Stimulated activated CD8-positive, alpha-beta memory T cell treated with anti-CD3 and anti-CD28 coated beads, Interleukin-12 subunit alpha, Interleukin-12 subunit beta, amount 100 ng/mL, for 1 hour (primary cell): ENCODE data around the gene CACTIN.

Experiments
- DNase-seq: peaks from one replicate; pipeline ENCODE4 v3.0.0-alpha.2; 2020; ENCODE audit warnings: low read depth

Gene CACTIN

DNA sequence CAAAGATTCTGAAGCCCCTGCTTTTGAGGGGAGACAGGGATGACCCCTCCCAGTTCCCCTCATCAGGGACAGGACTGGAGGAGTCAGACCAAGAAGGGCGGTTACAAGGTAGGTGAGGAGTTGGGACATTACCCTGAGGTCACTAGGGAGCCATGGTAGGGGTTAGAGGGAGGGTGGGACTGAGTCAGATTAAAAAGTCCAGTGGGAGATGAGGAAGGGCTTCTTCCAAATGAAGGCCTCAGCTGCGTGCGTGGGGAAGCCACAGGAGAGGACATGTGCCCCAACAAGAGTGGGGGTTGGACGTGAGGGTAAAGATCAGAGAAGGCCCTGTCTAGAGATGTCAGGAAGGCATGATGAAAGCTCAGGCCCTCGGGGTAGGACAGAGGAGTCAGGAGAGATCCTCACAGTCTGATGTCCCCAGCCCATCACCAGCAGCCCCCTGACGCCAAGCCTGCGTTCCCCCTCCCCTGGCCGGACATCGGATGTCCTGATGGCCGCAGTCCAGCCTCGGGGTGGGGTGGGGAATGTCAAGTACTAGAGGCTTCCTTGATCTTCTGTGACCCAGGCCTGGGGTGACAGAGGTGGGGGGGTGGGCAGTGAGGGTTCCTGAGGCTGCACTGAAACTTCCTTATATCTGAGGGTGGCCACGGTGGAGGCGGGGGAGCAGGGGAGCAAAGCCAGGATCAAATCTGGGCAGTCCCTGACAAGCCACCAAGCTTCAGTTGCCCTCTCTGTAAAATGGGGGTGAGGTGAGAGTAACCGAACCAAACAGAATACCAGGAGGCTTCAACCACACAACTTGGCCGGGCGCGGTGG is 62.7 kb downstream of the CACTIN start:
- DNase-seq = no peak
